Natural killer cell (primary cell): ENCODE measurements around the gene FBN1. TPM values are rescaled to one million over a fixed set of nuclear protein-coding genes. Genes with fewer than 3 reads are reported as not detected.

Experiments used
- ATAC-seq, 3 donors: fragments of 150-1000 bp in 2 of 3; fragments of 200-7000 bp in 1 of 3; cut with Tn5 transposase; 1 replicate in 1 of 3; 2 replicates in 2 of 3; pipeline ENCODE4 v1.10.0; 2021; ENCODE audit warnings: mild to moderate bottlenecking in 2 of 3, moderate library complexity in 2 of 3
- DNase-seq, 2 donors: peaks; one replicate each; pipeline versions ENCODE4 v3.0.0 to v3.0.0-alpha.2; 2013 to 2021; ENCODE audit warnings: mixed read lengths in 1 of 2
- H3K27ac ChIP-seq: one replicate; pipeline ENCODE4 v1.5.1; 2013; ENCODE audit warnings: mild to moderate bottlenecking, low read length
- H3K27me3 ChIP-seq: one replicate; pipeline ENCODE4 v1.6.1; 2013; ENCODE audit warnings: low read length; ENCODE audit not compliant: control insufficient read depth, insufficient read depth
- H3K36me3 ChIP-seq: one replicate; pipeline ENCODE4 v1.6.1; 2013; ENCODE audit warnings: low read length; ENCODE audit not compliant: control insufficient read depth, insufficient read depth
- H3K4me1 ChIP-seq: one replicate; pipeline ENCODE4 v1.6.1; 2013; ENCODE audit warnings: low read length; ENCODE audit not compliant: control insufficient read depth, insufficient read depth
- H3K4me3 ChIP-seq: one replicate; pipeline ENCODE4 v1.5.1; 2013; ENCODE audit warnings: low read length
- H3K9me3 ChIP-seq: one replicate; pipeline ENCODE4 v1.6.1; 2013; ENCODE audit warnings: low read length; ENCODE audit not compliant: control insufficient read depth, insufficient read depth
- H3K27ac Mint-ChIP-seq, 2 donors: one replicate each; pipeline ENCODE4 v1.8.0; 2022; ENCODE audit warnings: mild to moderate bottlenecking in 2 of 2, mixed read lengths in 2 of 2, moderate library complexity in 1 of 2
- H3K27me3 Mint-ChIP-seq, 2 donors: one replicate each; pipeline ENCODE4 v1.8.0; 2022; ENCODE audit warnings: low read depth in 2 of 2, mixed read lengths in 2 of 2
- H3K36me3 Mint-ChIP-seq: one replicate; pipeline ENCODE4 v1.8.0; 2022; ENCODE audit warnings: mixed read lengths
- H3K4me1 Mint-ChIP-seq, 2 donors: one replicate each; pipeline ENCODE4 v1.8.0; 2022; ENCODE audit warnings: mixed read lengths in 2 of 2
- H3K4me3 Mint-ChIP-seq: one replicate; pipeline ENCODE4 v1.8.0; 2022; ENCODE audit warnings: mild to moderate bottlenecking, moderate library complexity, mixed read lengths
- H3K9me3 Mint-ChIP-seq, 2 donors: one replicate each; pipeline ENCODE4 v1.8.0; 2022; ENCODE audit warnings: mixed read lengths in 2 of 2
- CTCF ChIP-seq: fragments of 200-600 bp; IDR thresholded peaks from one replicate; pipeline ENCODE4 v1.8.0; 2022; ENCODE audit warnings: antibody characterized with exemption
- WGBS: methylation state at CpG from one replicate; pipeline ENCODE4 v1.1.7; 2013; ENCODE audit warnings: missing lambda C conversion rate; ENCODE audit not compliant: insufficient coverage; 5-methylcytosine and 5-hydroxymethylcytosine counted together
- intact Hi-C: fragments of 100-400 bp; cut with micrococcal nuclease; formaldehyde crosslinking; loops from one replicate; pipeline ENCODE4 v1.14.2; 2022
- total RNA-seq, 4 donors: library from RNA; stranded (reverse); fragments of 120-200 nt in 1 of 4; gene quantifications; one replicate each; pipeline versions ENCODE4 v1.2.3 to v1.2.4, GENCODE V29; 2013 to 2022

FBN1 gene
- total RNA-seq, 3 donors from 2014 or later (not counting 1 experiment from before 2014, with no cell fraction given): 0.33 to 0.54 (median 0.33) TPM

- WGBS: 100% methylated on average over 1 of the region's 3 CpGs
- Mint-ChIP-seq H3K36me3 (no peaks in the 10 kb centered on the region), H3K27me3 (peaks cover 14 to 15% of the 10 kb centered on the region in 2 donors), H3K4me3 (no peak overlapping the region), H3K27ac (no peak overlapping the region), H3K9me3 (peaks cover 0 to 2% of the 10 kb centered on the region in 2 donors), H3K4me1 (no peaks in the 10 kb centered on the region)
- no peak overlapping the region for H3K4me3 ChIP-seq
- no peaks in the 10 kb centered on the region for H3K27me3 ChIP-seq
- H3K9me3 ChIP-seq: no peaks in the 10 kb centered on the region
- no peaks in the 10 kb centered on the region for H3K4me1 ChIP-seq
- no peak for TF ChIP-seq CTCF
- no peak overlapping the region for H3K27ac ChIP-seq
- intact Hi-C loops: no loop called here
- ATAC-seq (no peak), DNase-seq (no peak)
- H3K36me3 ChIP-seq: no peaks in the 10 kb centered on the region
Observed at GRCh38 chr15:48374472-48374871, 271.0 kb downstream of the FBN1 start.

- ATAC-seq: no peak
- H3K27ac Mint-ChIP-seq: no peak overlapping the region
- 96% methylated on average over 10 of the region's 10 CpGs for WGBS
- H3K36me3 Mint-ChIP-seq: no peaks in the 10 kb centered on the region
- intact Hi-C loops: no loop called here
- Histone ChIP-seq H3K27me3 (no peaks in the 10 kb centered on the region), H3K27ac (no peak overlapping the region), H3K4me1 (no peaks in the 10 kb centered on the region), H3K4me3 (no peak overlapping the region), H3K9me3 (no peaks in the 10 kb centered on the region), H3K36me3 (no peaks in the 10 kb centered on the region)
- no peaks in the 10 kb centered on the region for H3K4me1 Mint-ChIP-seq
- no peak overlapping the region for H3K4me3 Mint-ChIP-seq
- peaks cover 0 to 2% of the 10 kb centered on the region in 2 donors for H3K9me3 Mint-ChIP-seq
- peaks cover 15 to 16% of the 10 kb centered on the region in 2 donors for H3K27me3 Mint-ChIP-seq
- no peak for DNase-seq
- no peak for TF ChIP-seq CTCF
Observed at GRCh38 chr15:48373821-48374451, 271.6 kb downstream of the FBN1 start.

- WGBS: 60% methylated on average over 1 of the region's 2 CpGs
- Mint-ChIP-seq H3K4me1 (no peaks in the 10 kb centered on the region), H3K4me3 (no peak overlapping the region), H3K27ac (no peak overlapping the region), H3K9me3 (peaks cover 0 to 2% of the 10 kb centered on the region in 2 donors), H3K27me3 (peaks cover 17 to 22% of the 10 kb centered on the region in 2 donors), H3K36me3 (no peaks in the 10 kb centered on the region)
- no peaks in the 10 kb centered on the region for H3K4me1 ChIP-seq
- H3K36me3 ChIP-seq: no peaks in the 10 kb centered on the region
- ATAC-seq: no peak
- intact Hi-C loops: no loop called here
- no peaks in the 10 kb centered on the region for H3K27me3 ChIP-seq
- TF ChIP-seq CTCF: no peak
- no peaks in the 10 kb centered on the region for H3K9me3 ChIP-seq
- DNase-seq: no peak
- H3K4me3 ChIP-seq: no peak overlapping the region
- no peak overlapping the region for H3K27ac ChIP-seq
Observed at GRCh38 chr15:48371961-48372360, 273.5 kb downstream of the FBN1 start.

GRCh38 chr15:48371550-48371949, 274.0 kb downstream of the FBN1 start:
- peaks cover 17 to 26% of the 10 kb centered on the region in 2 donors for H3K27me3 Mint-ChIP-seq
- no peak for TF ChIP-seq CTCF
- intact Hi-C loops: no loop called here

More at GRCh38 chr15:48371550-48371949, 274.0 kb downstream of the FBN1 start:
- WGBS: 44% methylated on average over 2 of the region's 2 CpGs
- H3K4me3 ChIP-seq: no peak overlapping the region
- H3K27me3 ChIP-seq: no peaks in the 10 kb centered on the region
- Mint-ChIP-seq H3K4me1 (no peaks in the 10 kb centered on the region), H3K36me3 (no peaks in the 10 kb centered on the region), H3K9me3 (peaks cover 0 to 2% of the 10 kb centered on the region in 2 donors), H3K4me3 (no peak overlapping the region), H3K27ac (no peak overlapping the region)
- no peaks in the 10 kb centered on the region for H3K36me3 ChIP-seq
- ATAC-seq (no peak), DNase-seq (no peak)
- no peaks in the 10 kb centered on the region for H3K4me1 ChIP-seq
- H3K9me3 ChIP-seq: no peaks in the 10 kb centered on the region
- no peak overlapping the region for H3K27ac ChIP-seq
